H9 (cell line): ENCODE data around the gene LIMS4. TPM values are rescaled to one million over a fixed set of nuclear protein-coding genes. Genes with fewer than 3 reads are reported as not detected.
"Not testable (repeated sequence)": the region's sequence is repeated elsewhere in the genome, so short reads cannot be mapped to it uniquely, and the experiment has no call there.

Experiments used
- DNase-seq: peaks from one replicate; pipeline ENCODE4 v3.0.0-alpha.2; 2017
- H2AFZ ChIP-seq: one replicate; pipeline ENCODE4 v1.6.1; 2013; ENCODE audit warnings: mild to moderate bottlenecking, low read length, control low read depth, moderate library complexity
- H2AK5ac ChIP-seq: 2 replicates; pipeline ENCODE4 v1.6.1; 2013; ENCODE audit warnings: low read length, control low read depth, mixed read lengths; ENCODE audit not compliant: insufficient read length
- H2BK120ac ChIP-seq: one replicate; pipeline ENCODE4 v1.6.1; 2013; ENCODE audit warnings: low read depth, mild to moderate bottlenecking, low read length, control low read depth, inconsistent platforms; ENCODE audit not compliant: poor library complexity, severe bottlenecking
- H2BK12ac ChIP-seq: 2 replicates; pipeline ENCODE4 v1.6.1; 2013; ENCODE audit warnings: low read length, control low read depth, mixed read lengths, low read depth; ENCODE audit not compliant: insufficient read length
- H2BK15ac ChIP-seq: 2 replicates; pipeline ENCODE4 v1.6.1; 2013; ENCODE audit warnings: low read depth, low read length, control low read depth
- H2BK20ac ChIP-seq: one replicate; pipeline ENCODE4 v1.6.1; 2013; ENCODE audit warnings: low read depth, mild to moderate bottlenecking, low read length, control low read depth, inconsistent platforms; ENCODE audit not compliant: poor library complexity, severe bottlenecking
- H2BK5ac ChIP-seq: 2 replicates; pipeline ENCODE4 v1.6.1; 2013; ENCODE audit warnings: low read length, control low read depth, mixed read lengths; ENCODE audit not compliant: insufficient read length
- H3K14ac ChIP-seq: 2 replicates; pipeline ENCODE4 v1.6.1; 2013; ENCODE audit warnings: low read length, control low read depth; ENCODE audit not compliant: insufficient read depth
- H3K18ac ChIP-seq: 2 replicates; pipeline ENCODE4 v1.6.1; 2013; ENCODE audit warnings: low read depth, mild to moderate bottlenecking, mixed read lengths, low read length, control low read depth; ENCODE audit not compliant: insufficient read length
- H3K23ac ChIP-seq: 2 replicates; pipeline ENCODE4 v1.6.1; 2013; ENCODE audit warnings: low read length, control low read depth, mixed read lengths, low read depth; ENCODE audit not compliant: insufficient read length
- H3K23me2 ChIP-seq: 2 replicates; pipeline ENCODE4 v1.6.1; 2013; ENCODE audit warnings: low read depth, mild to moderate bottlenecking, mixed read lengths, low read length, control low read depth; ENCODE audit not compliant: insufficient read length, poor library complexity, severe bottlenecking
- H3K27ac ChIP-seq: 2 replicates; pipeline ENCODE4 v1.5.1; 2013; ENCODE audit warnings: low read length, control low read depth, mixed read lengths, low read depth; ENCODE audit not compliant: insufficient read length
- H3K27me3 ChIP-seq: 2 replicates; pipeline ENCODE4 v1.6.1; 2013; ENCODE audit warnings: low read length, control low read depth, inconsistent platforms; ENCODE audit not compliant: insufficient read depth
- H3K4ac ChIP-seq: 2 replicates; pipeline ENCODE4 v1.6.1; 2013; ENCODE audit warnings: low read depth, mild to moderate bottlenecking, control low read depth, inconsistent platforms, low read length, moderate library complexity
- H3K4me1 ChIP-seq: 2 replicates; pipeline ENCODE4 v1.6.1; 2013; ENCODE audit warnings: low read length, control low read depth, inconsistent platforms; ENCODE audit not compliant: insufficient read depth
- H3K4me2 ChIP-seq: 2 replicates; pipeline ENCODE4 v1.6.1; 2013; ENCODE audit warnings: low read length, control low read depth, mixed read lengths; ENCODE audit not compliant: insufficient read length, insufficient read depth
- H3K56ac ChIP-seq: 2 replicates; pipeline ENCODE4 v1.6.1; 2013; ENCODE audit warnings: low read depth, mild to moderate bottlenecking, mixed read lengths, low read length, control low read depth; ENCODE audit not compliant: insufficient read length
- H3K79me1 ChIP-seq: 2 replicates; pipeline ENCODE4 v1.6.1; 2013; ENCODE audit warnings: low read depth, mild to moderate bottlenecking, moderate library complexity, low read length, control low read depth, inconsistent platforms; ENCODE audit not compliant: insufficient read depth, poor library complexity, severe bottlenecking
- H3K79me2 ChIP-seq: 2 replicates; pipeline ENCODE4 v1.6.1; 2013; ENCODE audit warnings: low read length, control low read depth, inconsistent platforms; ENCODE audit not compliant: insufficient read depth
- H3K9ac ChIP-seq: 2 replicates; pipeline ENCODE4 v1.6.1; 2013; ENCODE audit warnings: low read length, control low read depth, mixed read lengths; ENCODE audit not compliant: insufficient read length; ENCODE audit errors: extremely low read depth
- H3K9me3 ChIP-seq: one replicate; pipeline ENCODE4 v1.6.1; 2013; ENCODE audit warnings: low read depth, low read length, inconsistent platforms; ENCODE audit not compliant: control insufficient read depth
- H3T11ph ChIP-seq: one replicate; pipeline ENCODE4 v1.6.1; 2013; ENCODE audit warnings: mild to moderate bottlenecking, low read length, control low read depth, inconsistent platforms
- H4K20me1 ChIP-seq: one replicate; pipeline ENCODE4 v1.6.1; 2013; ENCODE audit not compliant: control insufficient read depth, insufficient read length, insufficient read depth
- H4K5ac ChIP-seq: 2 replicates; pipeline ENCODE4 v1.6.1; 2013; ENCODE audit warnings: low read depth, mild to moderate bottlenecking, mixed read lengths, low read length, control low read depth; ENCODE audit not compliant: insufficient read length
- H4K8ac ChIP-seq: replicated peaks from 2 replicates; pipeline ENCODE4 v1.6.1; 2013; ENCODE audit warnings: low read length, control low read depth, mixed read lengths, low read depth; ENCODE audit not compliant: insufficient read length
- H4K91ac ChIP-seq: 2 replicates; pipeline ENCODE4 v1.6.1; 2013; ENCODE audit warnings: low read depth, mild to moderate bottlenecking, moderate library complexity, mixed read lengths, low read length, control low read depth; ENCODE audit not compliant: insufficient read length
- H3K27ac Mint-ChIP-seq, 3 experiments: 2 replicates in 2 of 3; 3 replicates in 1 of 3; pipeline ENCODE4 v1.8.0; 2020 to 2021; ENCODE audit warnings: mixed read lengths in 3 of 3, mild to moderate bottlenecking in 1 of 3, moderate library complexity in 1 of 3
- H3K27me3 Mint-ChIP-seq: 2 replicates; pipeline ENCODE4 v1.8.0; 2021; ENCODE audit warnings: low read depth, mild to moderate bottlenecking, moderate library complexity, mixed read lengths
- H3K36me3 Mint-ChIP-seq, 3 experiments: 2 replicates in 2 of 3; 3 replicates in 1 of 3; pipeline ENCODE4 v1.8.0; 2020 to 2021; ENCODE audit warnings: low read depth in 3 of 3, mixed read lengths in 3 of 3; ENCODE audit not compliant: insufficient read depth in 1 of 3
- H3K4me1 Mint-ChIP-seq, 2 experiments: 2 replicates each; pipeline ENCODE4 v1.8.0; 2020; ENCODE audit warnings: mixed read lengths in 2 of 2
- H3K4me3 Mint-ChIP-seq, 2 experiments: 2 replicates in 1 of 2; 3 replicates in 1 of 2; pipeline ENCODE4 v1.8.0; 2020 to 2021; ENCODE audit warnings: mild to moderate bottlenecking in 2 of 2, mixed read lengths in 2 of 2, moderate library complexity in 1 of 2
- H3K9me3 Mint-ChIP-seq, 2 experiments: 2 replicates in 1 of 2; 3 replicates in 1 of 2; pipeline ENCODE4 v1.8.0; 2020; ENCODE audit warnings: mild to moderate bottlenecking in 2 of 2, mixed read lengths in 2 of 2, moderate library complexity in 1 of 2
- WGBS: extraction: QIAGEN DNeasy Blood & Tissue Kit; methylation state at CpG from one replicate; pipeline ENCODE4 v1.1.7; 2013; ENCODE audit warnings: missing lambda C conversion rate, low lambda C conversion rate, mixed read lengths; ENCODE audit not compliant: insufficient read length; ENCODE audit errors: extremely low coverage; 5-methylcytosine and 5-hydroxymethylcytosine counted together
- total RNA-seq: library from RNA; stranded (reverse); gene quantifications from 2 replicates; pipeline ENCODE4 v1.2.1, GENCODE V29; 2021

LIMS4 gene
- total RNA-seq, 1 experiment from 2014 or later = 0.55 TPM

DNA sequence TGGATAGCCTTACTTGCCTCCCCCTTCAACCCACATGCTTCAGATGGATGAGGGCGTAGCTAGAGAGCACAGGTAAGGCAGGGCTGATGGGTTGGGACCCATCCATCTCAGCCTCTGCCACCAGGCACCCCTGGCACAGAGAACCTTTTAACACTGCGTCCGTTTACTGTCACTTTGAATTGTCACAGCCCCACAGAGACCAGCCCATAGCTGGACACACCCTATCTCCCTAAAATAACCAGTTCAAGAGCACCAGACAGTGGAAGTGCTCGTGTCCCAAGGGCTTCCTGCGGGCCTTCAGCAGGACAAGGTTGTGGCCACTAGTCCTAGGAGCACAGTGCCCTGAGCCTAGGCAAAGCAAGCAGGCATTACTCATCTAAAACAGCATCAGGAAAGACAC is 76.6 kb downstream of the LIMS4 start:
- not testable (repeated sequence) for H2BK15ac ChIP-seq, H3K4me3 Mint-ChIP-seq, H2BK120ac ChIP-seq, H3K4me1 Mint-ChIP-seq, H3K9me3 Mint-ChIP-seq, H3K36me3 Mint-ChIP-seq, H3K23ac ChIP-seq, H4K91ac ChIP-seq, H2AFZ ChIP-seq, H3K79me2 ChIP-seq, H3K27me3 Mint-ChIP-seq, H3K4ac ChIP-seq, H3K14ac ChIP-seq, H3K56ac ChIP-seq, H3K18ac ChIP-seq, DNase-seq, H3K27ac ChIP-seq, H2BK5ac ChIP-seq, H3K9me3 ChIP-seq, H3K27me3 ChIP-seq, H3T11ph ChIP-seq, H2BK12ac ChIP-seq, H4K5ac ChIP-seq, H3K4me1 ChIP-seq, H2AK5ac ChIP-seq, H3K4me2 ChIP-seq, H4K8ac ChIP-seq, H4K20me1 ChIP-seq, H2BK20ac ChIP-seq, H3K9ac ChIP-seq, H3K27ac Mint-ChIP-seq, H3K23me2 ChIP-seq, H3K79me1 ChIP-seq
- no CpG with 5 or more reads among the region's 5 CpGs for WGBS

Other genes starting within 250 kb of the LIMS4 start
- 14.4 and 18.0 TPM in 2 replicates for gene RGPD6, start 104.4 kb upstream of the LIMS4 start, total RNA-seq
- gene BUB1, start 205.2 kb upstream of the LIMS4 start, total RNA-seq = 129 and 144 TPM in 2 replicates